Kidney (tissue), 14 donors: ENCODE data around the gene NOTCH4. TPM values are rescaled to one million over a fixed set of nuclear protein-coding genes. Genes with fewer than 3 reads are reported as not detected.
A peak's percentile ranks its signal among the peaks of the same experiment; 100 is the strongest.

Experiments
- DNase-seq, 5 donors: peaks; one replicate each; pipeline ENCODE4 v3.0.0-alpha.2; 2013 to 2020
- FAIRE-seq: peaks from 2 replicates; lab custom pipeline; 2012; peaks lifted over from hg19 to GRCh38; lab: Jason Lieb, UNC
- H3K27ac ChIP-seq, 2 donors: one replicate each; pipeline ENCODE4 v1.7.0; 2013; ENCODE audit warnings: low read depth in 2 of 2, low read length in 2 of 2, inconsistent platforms in 1 of 2
- H3K27me3 ChIP-seq: one replicate; pipeline ENCODE4 v1.7.1; 2013; ENCODE audit warnings: low read length, inconsistent platforms; ENCODE audit not compliant: control insufficient read depth, insufficient read depth
- H3K36me3 ChIP-seq, 3 donors: one replicate each; pipeline versions ENCODE4 v1.7.0 to v1.7.1; 2013; ENCODE audit warnings: low read length in 3 of 3, control low read depth in 1 of 3, inconsistent platforms in 1 of 3; ENCODE audit not compliant: insufficient read depth in 3 of 3, control insufficient read depth in 2 of 3
- H3K4me1 ChIP-seq, 3 donors: one replicate each; pipeline versions ENCODE4 v1.7.0 to v1.7.1; 2013; ENCODE audit warnings: low read length in 3 of 3, inconsistent platforms in 1 of 3, low read depth in 1 of 3; ENCODE audit not compliant: control insufficient read depth in 2 of 3, insufficient read depth in 2 of 3
- H3K4me3 ChIP-seq, 3 donors: one replicate each; pipeline versions ENCODE4 v1.7.0 to v1.8.1; 2013; ENCODE audit warnings: low read length in 3 of 3, control low read depth in 1 of 3, inconsistent platforms in 1 of 3
- H3K9ac ChIP-seq, 3 donors: one replicate each; pipeline versions ENCODE4 v1.7.0 to v1.7.1; 2013; ENCODE audit warnings: low read length in 3 of 3, control low read depth in 1 of 3, inconsistent platforms in 1 of 3
- H3K9me3 ChIP-seq, 3 donors: one replicate each; pipeline versions ENCODE4 v1.7.0 to v1.7.1; 2013; ENCODE audit warnings: low read length in 3 of 3, control low read depth in 1 of 3, inconsistent platforms in 1 of 3; ENCODE audit not compliant: control insufficient read depth in 2 of 3, insufficient read depth in 1 of 3
- CTCF ChIP-seq: IDR thresholded peaks from 3 replicates; pipeline ENCODE4 v1.5.1; 2012; ENCODE audit warnings: mild to moderate bottlenecking, moderate library complexity, borderline replicate concordance; ENCODE audit not compliant: insufficient read depth; ENCODE audit errors: extremely low read depth
- intact Hi-C: fragments of 100-400 bp; cut with DNase I; formaldehyde crosslinking; loops from one replicate; pipeline ENCODE4 v1.11.1; 2022
- polyA plus RNA-seq: library from polyadenylated mRNA; stranded (reverse); fragments of 350-450 nt; fragmentation: Illumina TruSeq; extraction: RNeasy Lipid Tissue Mini Kit (QIAGEN cat#74804); gene quantifications from one replicate; pipeline ENCODE4 v1.2.3, GENCODE V29; 2014; ENCODE audit warnings: low read depth, low replicate concordance; ENCODE audit not compliant: insufficient read depth
- total RNA-seq: library from RNA; stranded (reverse); fragmentation: NEBNext Ultra II Directional; extraction: Animal tissue kit (Norgen Biotek cat#: 25700); gene quantifications from one replicate; pipeline ENCODE4 v1.2.1, GENCODE V29; 2021
- donor health status: control.
- donor health status: control.
- donor health status: control.
- donor health status: control.
- donor health status: control.
- donor health status: DM: yes; HTN: yes; CAD: no.
- donor health status: Normal renal cell carcinoma (clear cell type).

Gene NOTCH4
- total and polyA plus RNA-seq, 2 donors from 2014 or later: 22.5 to 30.5 TPM

- H3K4me1 ChIP-seq: peaks cover 7 to 31% (median 30%) of the 10 kb centered on the region in 3 donors
- no peaks in the 10 kb centered on the region for H3K9me3 ChIP-seq
- TF ChIP-seq CTCF: no peak
- FAIRE-seq (no peak), DNase-seq (peak in 4 of 5 donors; percentile 43 to 89 (median 72))
- no peaks in the 10 kb centered on the region for H3K27me3 ChIP-seq
- peaks cover 0 to 12% (median 0%) of the 10 kb centered on the region in 3 donors for H3K36me3 ChIP-seq
- H3K9ac ChIP-seq: peak overlapping the region; percentile 88 to 90 (median 89)
- peak overlapping the region; percentile 93 to 98 for H3K27ac ChIP-seq
- intact Hi-C loops: no loop called here
- H3K4me3 ChIP-seq: peak overlapping the region; percentile 94 to 99 (median 95)
These were observed 45.1 kb downstream of the NOTCH4 start for GRCh38 chr6:32178547-32179440.

GRCh38 chr6:32177788-32178546 lies 45.9 kb downstream of the NOTCH4 start, which contains the start of gene RNF5:
RNF5 (plus strand) TSS chr6:32178405; CDS start chr6:32178512, 107 bp downstream.
- FAIRE-seq (peak; percentile 98), DNase-seq (peak; percentile 98 to 100 (median 99))
- intact Hi-C loops: no loop called here
- no peaks in the 10 kb centered on the region for H3K27me3 ChIP-seq
- peaks cover 7 to 31% (median 30%) of the 10 kb centered on the region in 3 donors for H3K4me1 ChIP-seq
- no peak for TF ChIP-seq CTCF
- H3K36me3 ChIP-seq: peaks cover 0 to 11% (median 0%) of the 10 kb centered on the region in 3 donors
- peak within 1 kb of the TSS; percentile 89 to 91 (median 90) for H3K9ac ChIP-seq
- H3K9me3 ChIP-seq: no peaks in the 10 kb centered on the region
- H3K27ac ChIP-seq: peak within 1 kb of the TSS; percentile 93 to 98
- H3K4me3 ChIP-seq: peak within 1 kb of the TSS; percentile 94 to 99 (median 95)

GRCh38 chr6:32177183-32177787 lies 46.6 kb downstream of the NOTCH4 start:
- DNase-seq: peak in 2 of 5 donors; percentile 73 to 89
- Histone ChIP-seq H3K27me3 (no peaks in the 10 kb centered on the region), H3K36me3 (peaks cover 0 to 8% (median 0%) of the 10 kb centered on the region in 3 donors), H3K9me3 (no peaks in the 10 kb centered on the region), H3K27ac (peak overlapping the region; percentile 93 to 98), H3K4me3 (peak overlapping the region; percentile 75 to 95 (median 94)), H3K4me1 (peaks cover 7 to 31% (median 30%) of the 10 kb centered on the region in 3 donors), H3K9ac (peak overlapping the region; percentile 51 to 91 (median 59))
- FAIRE-seq: no peak
- no peak for TF ChIP-seq CTCF
- intact Hi-C loops: no loop called here
